MM.1S (cell line): ENCODE results near the gene WHRN.

ENCODE experiments used
- DNase-seq: peaks from one replicate; pipeline ENCODE4 v3.0.0-alpha.2; 2015
- H2AFZ ChIP-seq: fragments of 300-600 bp; sonication (generic); 2 replicates; pipeline ENCODE4 v1.6.0; 2016; ENCODE audit warnings: antibody characterized with exemption, low read length
- H3F3A ChIP-seq: fragments of 300-600 bp; sonication (generic); 2 replicates; pipeline ENCODE4 v1.6.1; 2016; ENCODE audit warnings: mild to moderate bottlenecking, antibody characterized with exemption, low read length, moderate library complexity, mixed read lengths; ENCODE audit not compliant: insufficient read depth
- H3K27ac ChIP-seq: fragments of 300-600 bp; sonication (generic); 2 replicates; pipeline ENCODE4 v1.5.1; 2016; ENCODE audit warnings: mild to moderate bottlenecking, low read length
- H3K27me3 ChIP-seq: fragments of 300-600 bp; sonication (generic); replicated peaks from 2 replicates; pipeline ENCODE4 v1.6.0; 2016; ENCODE audit warnings: low read length; ENCODE audit not compliant: insufficient read depth
- H3K36me3 ChIP-seq: fragments of 300-600 bp; sonication (generic); replicated peaks from 2 replicates; pipeline ENCODE4 v1.6.1; 2016; ENCODE audit warnings: mild to moderate bottlenecking, low read length, mixed read lengths; ENCODE audit not compliant: insufficient read depth
- H3K4me1 ChIP-seq: fragments of 300-600 bp; sonication (generic); 2 replicates; pipeline ENCODE4 v1.6.1; 2016; ENCODE audit warnings: low read length, mixed read lengths
- H3K4me2 ChIP-seq: fragments of 300-600 bp; sonication (generic); 2 replicates; pipeline ENCODE4 v1.6.0; 2016; ENCODE audit warnings: low read depth, low read length
- H3K4me3 ChIP-seq: fragments of 300-600 bp; sonication (generic); 2 replicates; pipeline ENCODE4 v1.5.1; 2016; ENCODE audit warnings: low read length, mixed read lengths
- H3K79me2 ChIP-seq: fragments of 300-600 bp; sonication (generic); 2 replicates; pipeline ENCODE4 v1.6.1; 2016; ENCODE audit warnings: mixed run types, low read length, mixed read lengths
- H3K9ac ChIP-seq: fragments of 300-600 bp; sonication (generic); 2 replicates; pipeline ENCODE4 v1.6.1; 2016; ENCODE audit warnings: low read length, mixed read lengths
- H3K9me2 ChIP-seq: fragments of 300-600 bp; sonication (generic); replicated peaks from 2 replicates; pipeline ENCODE4 v1.6.1; 2016; ENCODE audit warnings: mild to moderate bottlenecking, low read length, mixed read lengths; ENCODE audit not compliant: insufficient read depth
- H3K9me3 ChIP-seq: fragments of 300-600 bp; sonication (generic); replicated peaks from 2 replicates; pipeline ENCODE4 v1.6.1; 2016; ENCODE audit warnings: mild to moderate bottlenecking, low read length, mixed read lengths; ENCODE audit not compliant: insufficient read depth
- H4K20me1 ChIP-seq: fragments of 300-600 bp; sonication (generic); 2 replicates; pipeline ENCODE4 v1.6.1; 2016; ENCODE audit warnings: mild to moderate bottlenecking, low read length, moderate library complexity, mixed read lengths; ENCODE audit not compliant: insufficient read depth
- EZH2 ChIP-seq: fragments of 300-600 bp; sonication (generic); optimal IDR thresholded peaks from 2 replicates; pipeline ENCODE3; 2017; ENCODE audit warnings: low read depth, mild to moderate bottlenecking, antibody characterized with exemption, low read length, mixed read lengths
- EZH2phosphoT487 ChIP-seq: fragments of 300-600 bp; sonication (generic); IDR thresholded peaks from 2 replicates; pipeline ENCODE4 v1.6.1; 2018; ENCODE audit warnings: antibody characterized with exemption, low read length
- TF ChIP-seq, protein P1 (sequence below): fragments of 300-600 bp; sonication (generic); IDR thresholded peaks from 2 replicates; pipeline ENCODE4 v1.5.1; 2016; ENCODE audit warnings: antibody characterized with exemption, low read length, mixed read lengths

WHRN gene

GRCh38 chr9:114399381-114399780 is 105.9 kb downstream of the WHRN start:
- H3K9me3 ChIP-seq, result no peaks in the 10 kb centered on the region
- H2AFZ ChIP-seq, result no peak overlapping the region
- H3K79me2 ChIP-seq, result peaks cover 34% of the 10 kb centered on the region
- H3K27me3 ChIP-seq, result no peaks in the 10 kb centered on the region
- no peak for DNase-seq
- H3K9me2 ChIP-seq, result no peaks in the 10 kb centered on the region
- H3K4me3 ChIP-seq, result no peak overlapping the region
- H3K4me2 ChIP-seq, result no peak overlapping the region
- no peaks in the 10 kb centered on the region for H3K36me3 ChIP-seq
- H3K27ac ChIP-seq, result no peak overlapping the region
- TF ChIP-seq, protein P1, sequence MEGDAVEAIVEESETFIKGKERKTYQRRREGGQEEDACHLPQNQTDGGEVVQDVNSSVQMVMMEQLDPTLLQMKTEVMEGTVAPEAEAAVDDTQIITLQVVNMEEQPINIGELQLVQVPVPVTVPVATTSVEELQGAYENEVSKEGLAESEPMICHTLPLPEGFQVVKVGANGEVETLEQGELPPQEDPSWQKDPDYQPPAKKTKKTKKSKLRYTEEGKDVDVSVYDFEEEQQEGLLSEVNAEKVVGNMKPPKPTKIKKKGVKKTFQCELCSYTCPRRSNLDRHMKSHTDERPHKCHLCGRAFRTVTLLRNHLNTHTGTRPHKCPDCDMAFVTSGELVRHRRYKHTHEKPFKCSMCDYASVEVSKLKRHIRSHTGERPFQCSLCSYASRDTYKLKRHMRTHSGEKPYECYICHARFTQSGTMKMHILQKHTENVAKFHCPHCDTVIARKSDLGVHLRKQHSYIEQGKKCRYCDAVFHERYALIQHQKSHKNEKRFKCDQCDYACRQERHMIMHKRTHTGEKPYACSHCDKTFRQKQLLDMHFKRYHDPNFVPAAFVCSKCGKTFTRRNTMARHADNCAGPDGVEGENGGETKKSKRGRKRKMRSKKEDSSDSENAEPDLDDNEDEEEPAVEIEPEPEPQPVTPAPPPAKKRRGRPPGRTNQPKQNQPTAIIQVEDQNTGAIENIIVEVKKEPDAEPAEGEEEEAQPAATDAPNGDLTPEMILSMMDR, result no peak
- TF ChIP-seq EZH2phosphoT487 (no peak), EZH2 (no peak)
- H4K20me1 ChIP-seq, result no peaks in the 10 kb centered on the region
- peaks cover 9% of the 10 kb centered on the region for H3K4me1 ChIP-seq
- peaks cover 3% of the 10 kb centered on the region; the same call in 1 of the 2 replicates for H3F3A ChIP-seq
- no peak overlapping the region for H3K9ac ChIP-seq

DNA sequence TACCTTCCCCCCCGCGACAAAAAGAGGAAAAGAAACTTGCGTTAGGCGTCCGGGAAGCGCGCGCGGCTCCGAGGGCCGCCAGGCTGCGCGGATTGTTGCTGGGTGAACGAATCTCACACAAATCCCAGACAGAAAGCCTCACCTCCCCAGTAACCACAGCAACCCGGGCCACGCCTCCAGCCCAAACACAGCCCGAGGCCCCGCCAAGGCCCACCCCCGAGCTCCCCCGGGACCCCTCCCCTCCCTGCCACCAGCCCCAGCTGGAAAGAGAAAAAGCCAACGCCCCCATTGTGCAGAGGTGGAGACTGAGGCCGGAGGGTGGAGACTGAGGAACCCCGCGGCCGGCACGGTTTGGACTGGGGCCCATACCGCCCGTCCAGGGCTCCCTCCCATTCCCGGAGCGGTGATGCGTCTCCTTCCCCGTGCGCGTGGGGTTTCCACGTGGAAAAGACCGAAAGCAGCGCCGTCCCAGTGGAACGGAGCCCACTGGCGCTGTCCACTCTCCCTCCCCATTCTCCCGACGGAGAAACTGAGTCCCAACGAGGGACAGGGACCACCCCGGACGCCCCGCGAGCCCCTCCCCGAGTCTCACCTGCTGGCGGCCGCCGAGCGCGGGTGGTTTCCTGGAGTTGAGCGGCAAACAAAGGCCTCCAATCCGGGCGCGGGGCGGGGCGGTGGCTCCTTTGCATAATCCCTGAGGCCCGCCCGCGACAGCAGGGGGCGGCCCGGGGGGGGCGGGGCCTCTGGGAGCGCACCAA is 107.2 kb downstream of the WHRN start:
- DNase-seq, result peak; percentile 95
- H4K20me1 ChIP-seq, result no peaks in the 10 kb centered on the region
- no peaks in the 10 kb centered on the region for H3K36me3 ChIP-seq
- H3K27me3 ChIP-seq, result no peaks in the 10 kb centered on the region
- H3K4me1 ChIP-seq, result peaks cover 9% of the 10 kb centered on the region
- peak overlapping the region; percentile 77 for H3K4me2 ChIP-seq
- H2AFZ ChIP-seq, result peak overlapping the region; percentile 71
- H3K4me3 ChIP-seq, result peak overlapping the region; percentile 94
- no peaks in the 10 kb centered on the region for H3K9me2 ChIP-seq
- H3K9me3 ChIP-seq, result no peaks in the 10 kb centered on the region
- H3K27ac ChIP-seq, result peak overlapping the region; percentile 97
- TF ChIP-seq EZH2, result no peak
- TF ChIP-seq, protein P1, result no peak
- no peak for TF ChIP-seq EZH2phosphoT487
- H3K9ac ChIP-seq, result peak overlapping the region; percentile 98
- H3K79me2 ChIP-seq, result peaks cover 44% of the 10 kb centered on the region
- H3F3A ChIP-seq, result peaks cover 3% of the 10 kb centered on the region; the same call in 1 of the 2 replicates

DNA sequence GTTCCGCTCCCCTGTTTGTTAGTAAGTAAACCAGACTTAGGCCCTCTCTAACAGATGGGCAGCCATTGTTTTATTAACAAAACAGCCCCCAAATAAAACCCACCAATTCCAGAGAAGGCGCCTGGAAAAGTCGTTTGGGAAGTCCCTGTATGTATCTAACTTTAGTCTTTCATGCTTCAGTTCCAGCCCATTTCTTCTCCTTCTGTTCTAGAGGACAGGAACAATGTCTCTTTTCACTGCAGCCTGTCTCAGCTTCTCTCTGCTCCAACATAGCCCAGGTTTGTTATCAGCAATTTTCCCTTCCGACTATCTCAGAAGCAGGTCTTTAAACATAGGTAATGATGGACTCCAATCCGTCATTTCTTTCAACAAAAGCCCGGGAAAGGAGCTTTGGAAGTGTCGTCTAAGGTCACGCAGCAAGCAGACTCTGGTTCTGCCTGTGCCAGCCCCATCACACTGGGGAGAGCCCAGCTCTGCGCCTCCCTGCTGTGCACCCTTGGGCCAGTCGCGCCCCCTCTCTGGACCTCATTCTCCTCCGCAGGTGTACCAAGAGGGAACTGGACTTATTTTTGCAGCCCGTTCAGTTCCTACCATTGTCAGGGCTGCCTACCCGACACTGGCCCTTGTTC is 107.9 kb downstream of the WHRN start:
- DNase-seq, result no peak
- Histone ChIP-seq H3K79me2 (peaks cover 51% of the 10 kb centered on the region), H3K4me1 (peaks cover 9% of the 10 kb centered on the region), H3K9me3 (no peaks in the 10 kb centered on the region), H3F3A (peaks cover 3% of the 10 kb centered on the region; the same call in 1 of the 2 replicates), H3K4me2 (peak overlapping the region; percentile 77), H3K9me2 (no peaks in the 10 kb centered on the region), H3K9ac (peak overlapping the region; percentile 98), H2AFZ (no peak overlapping the region), H3K4me3 (peak overlapping the region; percentile 94), H4K20me1 (no peaks in the 10 kb centered on the region), H3K36me3 (no peaks in the 10 kb centered on the region), H3K27me3 (no peaks in the 10 kb centered on the region), H3K27ac (peak overlapping the region; percentile 97)
- TF ChIP-seq EZH2, result no peak
- no peak for TF ChIP-seq EZH2phosphoT487
- TF ChIP-seq, protein P1, result no peak
